Activated naive CD4-positive, alpha-beta T cell treated with anti-CD3 and anti-CD28 coated beads, Interleukin-2, amount 50 U/mL, for 72 hours (primary cell): Measurements from ENCODE around the gene EFNB1. TPM values are rescaled to one million over a fixed set of nuclear protein-coding genes. Genes with fewer than 3 reads are reported as not detected.

ENCODE experiments used
- ATAC-seq, 2 donors: fragments of 150-1000 bp; cut with Tn5 transposase; 2 replicates each; pipeline ENCODE4 v1.10.0; 2021; ENCODE audit warnings: mild to moderate bottlenecking in 2 of 2, moderate library complexity in 2 of 2
- DNase-seq, 2 donors: peaks; one replicate each; pipeline ENCODE4 v3.0.0; 2021 to 2022; ENCODE audit warnings: low spot score in 2 of 2
- H3K27ac Mint-ChIP-seq, 2 donors: one replicate each; pipeline ENCODE4 v1.8.0; 2022; ENCODE audit warnings: mild to moderate bottlenecking in 2 of 2, mixed read lengths in 2 of 2
- H3K36me3 Mint-ChIP-seq, 2 donors: one replicate each; pipeline ENCODE4 v1.8.0; 2022; ENCODE audit warnings: mixed read lengths in 2 of 2
- H3K9me3 Mint-ChIP-seq, 2 donors: one replicate each; pipeline ENCODE4 v1.8.0; 2022; ENCODE audit warnings: mixed read lengths in 2 of 2
- total RNA-seq, 2 donors: library from RNA; stranded (reverse); gene quantifications; one replicate each; pipeline ENCODE4 v1.2.3, GENCODE V29; 2022

EFNB1 gene
- total RNA-seq, 2 donors from 2014 or later: 2.0 to 3.3 TPM

- DNase-seq (no peak), ATAC-seq (no peak)
- Mint-ChIP-seq H3K27ac (no peak overlapping the region), H3K9me3 (no peaks in the 10 kb centered on the region), H3K36me3 (no peaks in the 10 kb centered on the region)
Measured at GRCh38 chrX:68824152-68824433, 4.7 kb upstream of the EFNB1 start.

- no peak overlapping the region for H3K27ac Mint-ChIP-seq
- no peaks in the 10 kb centered on the region for H3K9me3 Mint-ChIP-seq
- DNase-seq (no peak), ATAC-seq (no peak)
- H3K36me3 Mint-ChIP-seq: no peaks in the 10 kb centered on the region
Measured at GRCh38 chrX:68824565-68825125, 4.2 kb upstream of the EFNB1 start.

DNA sequence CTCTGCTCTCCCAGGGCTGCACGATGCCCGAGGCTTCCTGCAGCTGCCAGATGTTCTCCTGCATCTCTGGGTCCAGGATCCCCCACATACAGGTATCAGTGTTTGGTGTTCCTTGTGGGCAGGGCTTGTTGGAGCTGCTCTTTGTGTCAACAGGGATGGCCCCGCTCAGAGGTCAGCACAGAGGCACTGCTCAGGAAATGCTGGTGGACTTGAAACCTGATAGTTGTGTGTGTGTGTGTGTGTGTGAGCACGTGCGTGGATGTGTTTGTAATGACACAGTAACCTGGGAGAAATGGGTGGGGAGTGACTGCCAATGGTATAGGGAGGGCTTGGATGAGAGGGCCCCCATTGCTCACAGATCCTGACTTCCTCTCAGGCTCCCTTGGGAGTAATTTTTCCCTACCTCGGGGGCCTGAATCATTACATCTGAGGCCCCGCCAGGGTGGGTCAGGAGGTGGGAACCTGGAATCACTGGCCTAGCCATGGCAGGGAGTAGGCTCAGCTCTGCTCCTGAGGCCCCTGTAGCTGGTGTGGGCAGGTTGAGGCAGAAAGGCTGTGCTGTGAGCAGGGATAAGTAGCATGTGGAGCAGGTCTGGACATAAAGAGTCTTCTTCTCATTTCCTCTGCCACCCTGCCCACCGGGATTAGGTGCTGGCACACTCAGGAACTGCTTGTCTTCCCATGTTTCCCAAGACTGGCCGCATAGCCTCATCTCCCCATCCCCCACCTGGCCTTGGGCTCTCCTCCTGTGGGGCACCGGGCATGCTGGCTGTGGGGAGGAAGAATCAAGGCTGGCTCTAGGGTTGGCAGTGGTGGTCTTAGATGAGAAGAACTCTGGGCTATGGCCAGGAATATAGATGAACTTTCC, 2.5 kb upstream of the EFNB1 start:
- no peak for ATAC-seq
- no peaks in the 10 kb centered on the region for H3K36me3 Mint-ChIP-seq
- peak overlapping the region in 1 of 2 donors; percentile 56 for H3K27ac Mint-ChIP-seq
- no peak for DNase-seq
- no peaks in the 10 kb centered on the region for H3K9me3 Mint-ChIP-seq

DNA sequence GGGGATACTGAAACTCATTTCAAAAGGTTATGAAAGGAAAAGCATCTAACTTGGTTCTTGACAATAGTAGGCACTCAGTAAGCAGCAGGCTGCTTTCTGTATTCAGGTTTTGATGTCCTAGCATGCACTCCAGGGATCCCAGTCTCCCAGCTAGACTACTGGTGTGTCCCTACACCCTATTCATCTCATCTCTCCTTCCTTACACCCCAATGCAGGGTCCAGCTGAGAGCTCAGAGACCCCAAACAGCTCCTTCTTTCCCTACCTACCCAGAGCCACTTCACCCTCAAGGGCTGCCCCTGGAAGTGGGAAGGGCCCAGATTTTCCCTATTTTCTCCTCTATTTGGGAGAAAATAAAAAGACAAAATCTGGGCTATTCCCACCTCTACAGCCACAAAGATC, 1.6 kb upstream of the EFNB1 start:
- no peak for DNase-seq
- Mint-ChIP-seq H3K36me3 (no peaks in the 10 kb centered on the region), H3K27ac (no peak overlapping the region), H3K9me3 (no peaks in the 10 kb centered on the region)
- ATAC-seq: no peak

GRCh38 chrX:68827848-68828624, 785 bp upstream of the EFNB1 start:
- DNase-seq (peak; percentile 59 to 79), ATAC-seq (peak; percentile 38 to 43)
- Mint-ChIP-seq H3K36me3 (no peaks in the 10 kb centered on the region), H3K27ac (peak overlapping the region in 1 of 2 donors; percentile 78), H3K9me3 (no peaks in the 10 kb centered on the region)

DNA sequence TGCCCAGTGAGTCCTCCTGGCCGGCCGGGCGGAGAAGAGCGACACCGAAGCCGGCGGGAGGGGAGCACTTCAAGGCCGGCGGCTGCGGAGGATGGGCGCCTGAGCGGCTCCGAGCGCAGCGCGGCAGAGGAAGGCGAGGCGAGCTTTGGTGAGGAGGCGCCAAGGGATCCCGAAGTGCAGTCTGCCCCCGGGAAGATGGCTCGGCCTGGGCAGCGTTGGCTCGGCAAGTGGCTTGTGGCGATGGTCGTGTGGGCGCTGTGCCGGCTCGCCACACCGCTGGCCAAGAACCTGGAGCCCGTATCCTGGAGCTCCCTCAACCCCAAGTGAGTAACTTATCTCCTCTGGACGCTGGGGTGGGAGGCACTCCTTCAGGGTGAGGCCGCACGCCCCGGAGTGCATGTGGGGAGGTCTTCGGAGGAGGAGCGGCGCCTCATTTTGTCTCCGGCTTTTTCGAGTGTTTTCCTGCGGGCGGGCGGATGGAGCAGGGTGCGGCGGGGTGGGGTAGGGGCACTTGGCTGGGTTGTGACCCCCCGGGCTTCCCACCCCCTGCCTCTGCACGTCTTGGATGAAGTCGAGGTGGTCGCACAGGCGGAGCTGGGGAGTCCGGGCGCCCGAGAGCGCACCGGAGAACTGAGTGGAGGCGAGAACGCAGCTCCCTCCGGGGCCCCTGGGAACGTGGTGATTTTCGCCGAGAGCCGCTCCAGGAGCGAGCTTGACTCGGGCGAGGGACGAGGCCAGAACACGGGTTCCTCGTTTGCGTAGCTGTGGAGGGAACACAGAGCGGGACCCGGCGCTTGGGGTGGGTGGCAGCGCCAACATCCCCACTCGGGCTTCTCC, 979 bp downstream of the EFNB1 start:
- ATAC-seq (peak in 1 of 2 donors; percentile 2), DNase-seq (peak in 1 of 2 donors; percentile 12)
- Mint-ChIP-seq H3K27ac (no peak overlapping the region), H3K9me3 (no peaks in the 10 kb centered on the region), H3K36me3 (no peaks in the 10 kb centered on the region)

DNA sequence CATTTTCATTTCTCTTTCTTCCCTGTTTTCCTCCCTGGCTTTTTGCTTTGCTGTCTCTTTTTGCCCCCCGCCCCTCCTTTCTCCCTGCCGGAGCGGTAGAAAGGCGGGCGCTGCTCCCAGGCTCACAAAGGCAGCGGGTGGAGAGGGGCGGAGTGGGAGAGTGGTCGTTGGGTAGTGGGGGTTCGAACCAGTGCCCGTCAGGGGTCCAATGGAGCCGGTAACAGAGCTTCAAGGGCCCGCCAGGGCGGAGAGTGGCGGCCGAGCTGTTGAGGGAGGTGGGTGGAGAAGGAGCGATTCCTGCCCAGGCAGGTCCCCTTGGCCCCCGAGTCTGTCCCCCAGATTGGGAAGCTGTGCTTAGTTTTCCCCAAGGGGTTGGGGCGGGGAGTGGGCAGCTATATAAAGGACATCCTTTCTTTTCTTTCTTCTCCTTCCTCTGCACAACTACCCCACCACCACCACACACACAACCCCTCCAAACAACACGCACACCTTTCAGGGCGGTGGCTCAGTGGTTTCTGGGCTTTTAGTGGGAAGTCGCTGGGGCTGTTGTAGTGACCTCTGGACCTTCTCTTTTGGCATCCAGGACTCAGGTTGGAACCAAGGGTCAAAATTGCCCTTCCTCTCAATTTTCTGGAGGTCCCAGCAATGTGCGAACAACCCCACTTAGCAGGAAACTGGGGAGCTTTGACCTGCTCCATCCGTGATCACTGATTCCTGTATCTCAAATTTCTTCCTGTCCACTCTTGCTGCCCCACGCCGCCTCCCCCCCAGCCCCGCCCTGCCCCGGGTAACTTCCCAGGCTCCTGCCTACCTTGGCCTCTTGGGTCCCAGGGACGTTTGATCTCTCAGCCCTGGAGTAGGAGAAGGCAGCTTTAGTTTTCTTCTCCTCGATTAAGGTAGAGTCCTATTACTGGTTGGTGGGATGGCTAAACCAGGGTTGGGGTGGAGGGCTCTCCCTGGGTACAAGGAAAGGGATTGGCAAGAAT, 1.9 kb downstream of the EFNB1 start:
- DNase-seq (no peak), ATAC-seq (no peak)
- Mint-ChIP-seq H3K9me3 (no peaks in the 10 kb centered on the region), H3K27ac (no peak overlapping the region), H3K36me3 (no peaks in the 10 kb centered on the region)

DNA sequence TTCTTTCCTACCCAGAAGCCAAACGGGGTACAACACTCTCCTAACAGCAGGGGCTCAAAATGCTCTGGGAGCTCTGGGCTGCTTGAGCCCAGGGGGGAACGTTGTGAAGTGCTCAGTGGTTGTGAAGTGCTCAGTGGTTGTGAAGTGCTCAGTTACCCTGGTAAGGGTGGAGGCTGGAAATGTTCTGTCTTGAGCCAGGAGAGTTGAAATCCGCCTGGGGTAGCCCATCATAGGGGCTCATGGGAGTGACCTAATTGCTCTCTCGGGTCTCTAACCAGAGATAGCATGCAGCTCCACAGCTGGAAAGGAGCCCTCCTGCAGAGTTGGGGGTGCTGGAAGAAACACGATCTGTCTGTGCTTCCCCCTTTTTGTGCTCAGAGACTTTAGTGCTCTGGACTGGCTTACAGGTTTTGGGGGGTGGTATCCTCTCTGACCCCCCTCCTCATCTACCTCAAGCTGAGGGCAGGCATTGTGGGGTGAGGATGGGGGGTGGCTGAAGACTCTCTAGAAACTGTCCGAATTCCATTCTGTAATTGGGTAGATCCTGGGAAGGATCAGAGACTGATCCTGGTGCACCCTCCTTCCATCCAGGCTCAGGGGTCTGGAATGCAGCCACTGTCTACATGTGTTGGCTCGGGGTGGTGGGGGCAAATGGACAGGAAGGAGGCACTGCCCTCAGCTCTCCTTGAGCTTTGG, 2.7 kb downstream of the EFNB1 start:
- no peaks in the 10 kb centered on the region for H3K9me3 Mint-ChIP-seq
- ATAC-seq (no peak), DNase-seq (no peak)
- H3K36me3 Mint-ChIP-seq: no peaks in the 10 kb centered on the region
- no peak overlapping the region for H3K27ac Mint-ChIP-seq

DNA sequence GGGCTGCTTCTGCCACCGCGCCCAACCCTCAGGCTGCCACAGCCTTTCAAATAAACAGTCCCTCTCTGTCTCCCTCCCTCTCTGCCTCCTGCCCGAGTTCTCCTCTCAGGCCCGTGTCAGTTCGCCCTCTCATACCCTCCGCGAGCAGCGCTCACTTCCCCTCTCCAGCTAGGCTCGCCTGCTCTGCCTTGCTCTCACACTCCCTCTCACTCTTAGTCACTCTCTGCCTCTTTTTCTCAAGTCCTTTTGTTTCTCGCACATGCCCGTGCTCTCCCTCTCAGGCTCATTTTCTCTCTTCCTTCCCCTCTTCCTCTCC, 3.2 kb downstream of the EFNB1 start:
- Mint-ChIP-seq H3K36me3 (no peaks in the 10 kb centered on the region), H3K9me3 (peaks cover 0 to 3% of the 10 kb centered on the region in 2 donors), H3K27ac (no peak overlapping the region)
- DNase-seq (peak in 1 of 2 donors; percentile 26), ATAC-seq (peak in 1 of 2 donors; percentile 54)

GRCh38 chrX:68832516-68833447, 4.0 kb downstream of the EFNB1 start:
- no peak for ATAC-seq
- Mint-ChIP-seq H3K9me3 (peaks cover 0 to 3% of the 10 kb centered on the region in 2 donors), H3K27ac (no peak overlapping the region), H3K36me3 (no peaks in the 10 kb centered on the region)
- DNase-seq: no peak

DNA sequence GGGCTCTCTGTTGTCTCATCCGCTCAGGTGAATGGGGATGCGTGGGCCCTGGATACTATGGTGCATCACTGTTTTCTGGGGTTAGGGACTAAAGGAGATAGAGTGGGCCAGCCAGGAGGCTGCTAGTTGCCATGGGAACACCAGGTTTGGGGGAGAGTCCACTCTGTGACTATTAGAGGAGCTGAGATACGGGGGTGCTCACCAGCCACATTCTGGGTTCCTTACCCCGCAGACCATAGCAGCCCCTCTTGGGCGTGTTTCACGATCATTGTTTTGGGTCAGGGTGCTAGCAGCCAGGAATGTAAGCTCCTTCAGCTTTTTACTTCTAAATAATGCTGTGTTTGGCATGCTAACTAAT, 4.6 kb downstream of the EFNB1 start:
- Mint-ChIP-seq H3K36me3 (no peaks in the 10 kb centered on the region), H3K9me3 (peaks cover 0 to 3% of the 10 kb centered on the region in 2 donors), H3K27ac (no peak overlapping the region)
- ATAC-seq (no peak), DNase-seq (no peak)

DNA sequence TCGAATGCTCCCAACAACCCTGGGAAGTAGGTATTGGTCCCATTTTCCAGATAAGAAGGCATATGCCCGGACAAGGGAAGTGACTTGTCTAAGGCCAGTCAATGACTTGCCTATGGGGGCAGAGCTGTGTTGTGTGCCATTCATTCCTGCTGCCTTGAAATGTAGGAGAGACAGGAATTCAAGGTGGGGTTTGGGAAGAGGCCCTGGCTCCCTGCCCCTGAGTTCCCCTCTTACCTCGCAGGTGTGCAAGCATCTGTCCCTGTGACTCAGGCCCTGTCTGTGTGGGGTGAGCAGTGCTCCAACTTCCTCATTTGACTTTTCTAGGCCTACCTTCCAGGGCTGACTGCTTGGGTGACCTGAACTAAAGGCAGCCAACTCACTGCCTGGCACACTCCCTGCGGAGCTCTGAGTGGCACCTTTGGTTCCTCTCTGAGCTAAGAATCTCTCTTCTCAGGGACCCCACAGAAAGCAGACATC, 5.1 kb downstream of the EFNB1 start:
- H3K36me3 Mint-ChIP-seq: no peaks in the 10 kb centered on the region
- no peak for DNase-seq
- no peak for ATAC-seq
- H3K9me3 Mint-ChIP-seq: peaks cover 0 to 3% of the 10 kb centered on the region in 2 donors
- no peak overlapping the region for H3K27ac Mint-ChIP-seq

DNA sequence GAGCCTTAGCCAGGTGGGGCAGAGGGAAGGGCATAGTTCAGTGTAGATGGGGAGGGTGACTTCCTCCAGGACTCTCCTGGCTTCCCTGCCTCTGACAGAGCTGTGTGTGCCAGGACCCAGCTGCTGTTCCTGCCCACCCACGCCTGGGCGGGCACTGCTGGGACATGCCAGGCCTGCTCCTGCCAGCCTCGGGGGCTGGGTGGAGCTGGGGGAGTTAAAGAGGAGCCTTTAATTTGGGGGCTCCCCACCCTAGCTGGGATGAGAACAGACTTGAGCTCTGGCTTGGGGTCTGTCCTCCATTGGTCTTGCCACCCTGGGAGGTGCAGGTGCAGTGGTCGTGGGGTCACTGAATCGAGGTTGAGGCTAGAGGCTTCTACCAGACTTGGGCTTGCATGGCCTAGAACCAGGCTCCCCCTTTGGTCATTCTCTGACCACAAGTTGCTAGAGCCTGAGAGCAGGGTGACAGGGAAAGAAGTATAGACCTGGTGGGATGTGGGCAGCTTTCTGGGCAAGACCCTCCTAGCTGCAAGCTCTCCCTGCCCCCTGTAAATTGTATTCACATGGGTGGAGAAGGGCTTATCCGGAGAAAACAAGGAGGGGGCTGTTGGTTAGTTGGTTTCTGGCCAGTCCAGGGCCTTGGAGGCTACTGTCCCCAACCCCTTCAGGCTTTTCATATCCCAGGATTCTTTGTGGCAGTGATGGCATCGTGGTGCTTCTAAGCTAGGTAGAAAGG, 5.7 kb downstream of the EFNB1 start:
- no peaks in the 10 kb centered on the region for H3K36me3 Mint-ChIP-seq
- no peak overlapping the region for H3K27ac Mint-ChIP-seq
- peaks cover 0 to 3% of the 10 kb centered on the region in 2 donors for H3K9me3 Mint-ChIP-seq
- no peak for ATAC-seq
- no peak for DNase-seq

GRCh38 chrX:68835104-68835442, 6.3 kb downstream of the EFNB1 start:
- Mint-ChIP-seq H3K36me3 (no peaks in the 10 kb centered on the region), H3K9me3 (peaks cover 0 to 3% of the 10 kb centered on the region in 2 donors), H3K27ac (no peak overlapping the region)
- no peak for DNase-seq
- no peak for ATAC-seq
